Osteoblast (primary cell): Measurements from ENCODE around the gene AGMO. TPM values are rescaled to one million over a fixed set of nuclear protein-coding genes. Genes with fewer than 3 reads are reported as not detected.

Source experiments
- DNase-seq: peaks from one replicate; pipeline ENCODE4 v3.0.0; 2011; ENCODE audit warnings: low spot score, mixed read lengths; ENCODE audit not compliant: insufficient read length; ENCODE audit errors: missing footprints
- H2AFZ ChIP-seq: 2 replicates; pipeline ENCODE4 v1.6.0; 2011; ENCODE audit warnings: mild to moderate bottlenecking, low read length
- H3K27ac ChIP-seq: 2 replicates; pipeline ENCODE4 v1.5.1; 2011; ENCODE audit warnings: mild to moderate bottlenecking, low read depth, low read length, moderate library complexity
- H3K27me3 ChIP-seq: 2 replicates; pipeline ENCODE4 v1.6.0; 2012; ENCODE audit warnings: mild to moderate bottlenecking, control low read depth, inconsistent platforms, low read length, moderate library complexity; ENCODE audit not compliant: insufficient read depth
- H3K36me3 ChIP-seq: 2 replicates; pipeline ENCODE4 v1.5.1; 2011; ENCODE audit warnings: mild to moderate bottlenecking, low read length, control low read depth, moderate library complexity; ENCODE audit not compliant: insufficient read depth
- H3K4me1 ChIP-seq: 2 replicates; pipeline ENCODE4 v1.5.1; 2011; ENCODE audit warnings: mild to moderate bottlenecking, low read length, control low read depth, moderate library complexity; ENCODE audit not compliant: insufficient read depth
- H3K4me2 ChIP-seq: 2 replicates; pipeline ENCODE4 v1.6.0; 2011; ENCODE audit warnings: mild to moderate bottlenecking, low read length; ENCODE audit not compliant: insufficient read depth
- H3K4me3 ChIP-seq: fragments of 200-600 bp; sonication (generic); 3 replicates; pipeline ENCODE4 v1.5.1; 2012; ENCODE audit warnings: mild to moderate bottlenecking, low read length, inconsistent platforms; ENCODE audit not compliant: insufficient read depth
- H3K79me2 ChIP-seq: 2 replicates; pipeline ENCODE4 v1.6.0; 2012; ENCODE audit warnings: mild to moderate bottlenecking, low read length, control low read depth, inconsistent platforms; ENCODE audit not compliant: insufficient read depth
- H3K9me3 ChIP-seq: 2 replicates; pipeline ENCODE4 v1.5.1; 2011; ENCODE audit warnings: low read depth, low read length, control low read depth
- H4K20me1 ChIP-seq: 2 replicates; pipeline ENCODE4 v1.6.0; 2012; ENCODE audit warnings: mild to moderate bottlenecking, low read length, control low read depth; ENCODE audit not compliant: insufficient read depth
- CTCF ChIP-seq: IDR thresholded peaks from 2 replicates; pipeline ENCODE4 v1.5.1; 2011; ENCODE audit warnings: mild to moderate bottlenecking, low read depth, low read length, moderate library complexity; ENCODE audit errors: extremely low read depth
- total RNA-seq: library from RNA; depleted of rRNA; stranded (reverse); fragments of >200 nt; gene quantifications from 2 replicates; pipeline ENCODE4 v1.2.3, GENCODE V29; 2012

The AGMO gene
- total RNA-seq, 1 donor, result under 0.01 TPM

GRCh38 chr7:15475808-15476530 is 85.8 kb downstream of the AGMO start:
- Histone ChIP-seq H3K4me2 (no peak overlapping the region), H3K27ac (no peak overlapping the region), H3K27me3 (no peaks in the 10 kb centered on the region), H3K9me3 (no peaks in the 10 kb centered on the region), H3K4me3 (no peak overlapping the region), H3K4me1 (no peaks in the 10 kb centered on the region), H3K36me3 (no peaks in the 10 kb centered on the region), H3K79me2 (no peaks in the 10 kb centered on the region), H2AFZ (no peak overlapping the region), H4K20me1 (no peaks in the 10 kb centered on the region)
- TF ChIP-seq CTCF, result no peak
- no peak for DNase-seq

GRCh38 chr7:15471669-15471950 is 90.2 kb downstream of the AGMO start:
- H3K9me3 ChIP-seq, result no peaks in the 10 kb centered on the region
- H3K27ac ChIP-seq, result no peak overlapping the region
- no peak for DNase-seq
- no peaks in the 10 kb centered on the region for H3K4me1 ChIP-seq
- TF ChIP-seq CTCF, result no peak
- no peaks in the 10 kb centered on the region for H3K79me2 ChIP-seq
- no peak overlapping the region for H2AFZ ChIP-seq
- no peaks in the 10 kb centered on the region for H3K36me3 ChIP-seq
- H4K20me1 ChIP-seq, result no peaks in the 10 kb centered on the region
- H3K27me3 ChIP-seq, result no peaks in the 10 kb centered on the region
- H3K4me3 ChIP-seq, result no peak overlapping the region
- no peak overlapping the region for H3K4me2 ChIP-seq

GRCh38 chr7:15470825-15471668 is 90.8 kb downstream of the AGMO start:
- no peak overlapping the region for H3K27ac ChIP-seq
- H3K9me3 ChIP-seq, result no peaks in the 10 kb centered on the region
- H3K36me3 ChIP-seq, result no peaks in the 10 kb centered on the region
- H3K27me3 ChIP-seq, result no peaks in the 10 kb centered on the region
- DNase-seq, result no peak
- no peak for TF ChIP-seq CTCF
- H3K4me3 ChIP-seq, result no peak overlapping the region
- H3K4me1 ChIP-seq, result no peaks in the 10 kb centered on the region
- H4K20me1 ChIP-seq, result no peaks in the 10 kb centered on the region
- no peak overlapping the region for H3K4me2 ChIP-seq
- no peak overlapping the region for H2AFZ ChIP-seq
- H3K79me2 ChIP-seq, result no peaks in the 10 kb centered on the region

GRCh38 chr7:15464667-15465121 is 97.1 kb downstream of the AGMO start:
- Histone ChIP-seq H4K20me1 (no peaks in the 10 kb centered on the region), H3K79me2 (no peaks in the 10 kb centered on the region), H3K4me1 (peaks cover 39% of the 10 kb centered on the region), H3K27me3 (no peaks in the 10 kb centered on the region), H2AFZ (no peak overlapping the region), H3K27ac (peak overlapping the region; percentile 50), H3K9me3 (no peaks in the 10 kb centered on the region), H3K4me3 (no peak overlapping the region), H3K4me2 (no peak overlapping the region), H3K36me3 (no peaks in the 10 kb centered on the region)
- no peak for DNase-seq
- no peak for TF ChIP-seq CTCF
